GM12874 (cell line): Measurements from ENCODE around the gene ASPN.

ENCODE experiments used
- CTCF ChIP-seq: IDR thresholded peaks from 2 replicates; pipeline ENCODE4 v1.5.1; 2011; ENCODE audit warnings: low read depth, mild to moderate bottlenecking, control low read depth, low read length, moderate library complexity; ENCODE audit not compliant: insufficient read depth

ASPN gene

GRCh38 chr9:92494856-92495255 is 12.6 kb upstream of the ASPN start:
- TF ChIP-seq CTCF, result no peak

GRCh38 chr9:92493749-92494387 is 11.6 kb upstream of the ASPN start:
- no peak for TF ChIP-seq CTCF

- no peak for TF ChIP-seq CTCF
These were observed 10.6 kb upstream of the ASPN start for GRCh38 chr9:92492781-92493401.

GRCh38 chr9:92488681-92489550 is 6.6 kb upstream of the ASPN start:
- TF ChIP-seq CTCF, result no peak

GRCh38 chr9:92486371-92486770 is 4.1 kb upstream of the ASPN start:
- no peak for TF ChIP-seq CTCF

GRCh38 chr9:92484563-92484962 is 2.3 kb upstream of the ASPN start:
- TF ChIP-seq CTCF, result no peak
